HG03565 (cell line): ENCODE results near the gene GRM4.

ENCODE experiments used
- ATAC-seq: cut with Tn5 transposase; IDR thresholded peaks from one replicate; pipeline ENCODE4 v1.9.1; 2021; ENCODE audit warnings: mild to moderate bottlenecking, moderate library complexity; ENCODE audit not compliant: unreplicated experiment

GRM4 gene

DNA sequence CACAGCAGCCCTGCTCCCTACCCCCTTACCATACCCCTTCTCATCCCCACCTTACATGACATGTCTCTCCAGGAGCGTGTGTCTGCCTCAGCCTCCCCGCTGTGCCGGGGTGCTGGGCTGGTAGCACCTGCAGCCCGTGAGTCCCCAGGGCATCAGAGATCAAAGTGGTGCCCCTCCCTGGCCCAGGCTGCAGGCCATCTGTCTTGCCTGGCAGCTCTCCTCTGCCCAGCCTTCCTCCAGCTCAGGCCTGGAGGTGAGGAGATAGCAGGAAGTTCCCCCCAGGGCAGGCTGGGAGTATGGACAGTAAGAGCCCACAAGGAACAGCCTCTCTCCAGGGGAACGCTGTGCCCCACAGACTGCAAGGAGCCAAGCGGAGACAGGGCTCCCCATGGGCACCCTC, 35.3 kb downstream of the GRM4 start:
- no peak for ATAC-seq

DNA sequence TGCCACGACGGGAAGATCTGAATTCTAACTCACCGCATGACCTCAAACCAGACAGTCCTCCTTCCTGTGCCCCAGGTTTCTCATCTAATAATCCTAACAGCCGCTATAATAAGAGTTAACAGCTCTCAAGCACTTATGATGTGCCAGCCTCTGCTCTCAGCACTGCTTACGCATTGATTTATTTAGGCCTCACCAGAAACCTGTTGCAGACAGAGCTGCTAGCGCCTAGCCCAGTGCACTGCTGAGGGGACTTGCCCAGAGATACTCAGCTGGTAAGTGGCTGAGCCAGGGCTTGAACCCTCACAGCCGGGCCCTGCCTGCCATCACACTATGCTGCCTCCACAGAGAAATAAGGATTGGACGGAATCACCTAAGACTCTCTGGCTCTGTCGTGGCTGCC, 37.7 kb downstream of the GRM4 start:
- ATAC-seq: no peak

DNA sequence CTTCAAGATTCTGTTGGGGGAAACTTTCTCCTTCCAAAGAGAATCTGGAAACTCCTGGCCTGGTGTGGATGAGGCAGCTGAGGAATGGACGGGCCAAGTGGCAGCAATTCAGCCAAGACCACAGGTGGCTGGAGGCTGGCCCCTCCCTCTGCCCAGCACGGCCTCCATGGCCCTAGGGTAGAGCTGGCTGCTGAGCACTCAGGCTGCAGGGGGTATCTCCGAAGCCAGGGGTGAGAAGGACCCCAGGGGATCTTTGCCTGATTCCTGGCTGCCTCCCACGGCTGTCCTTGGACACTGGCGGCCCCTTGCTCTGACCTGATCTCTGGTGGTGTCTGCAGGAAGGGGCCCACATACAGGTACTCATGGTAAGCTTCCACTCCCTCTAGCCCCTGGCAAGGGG, 39.0 kb downstream of the GRM4 start:
- no peak for ATAC-seq

DNA sequence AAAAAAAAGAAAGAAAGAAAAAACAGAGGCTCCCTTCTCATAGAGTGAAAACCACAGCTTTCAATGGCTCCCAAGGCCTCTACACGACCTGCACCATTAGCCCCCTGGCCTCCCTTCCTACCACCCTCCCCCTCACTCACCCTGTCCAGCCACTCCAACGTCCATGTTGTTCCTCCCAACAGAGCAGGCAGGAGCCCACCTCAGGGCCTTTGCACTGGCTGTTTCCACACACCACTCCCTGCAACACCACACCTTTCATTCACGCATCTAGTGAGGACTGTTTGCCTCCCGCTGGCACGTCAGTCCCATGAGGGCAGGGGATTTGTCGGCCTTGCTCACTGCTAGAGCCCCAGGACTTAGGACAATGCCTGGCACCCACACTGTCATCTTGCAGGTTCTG, 39.5 kb downstream of the GRM4 start:
- no peak for ATAC-seq

DNA sequence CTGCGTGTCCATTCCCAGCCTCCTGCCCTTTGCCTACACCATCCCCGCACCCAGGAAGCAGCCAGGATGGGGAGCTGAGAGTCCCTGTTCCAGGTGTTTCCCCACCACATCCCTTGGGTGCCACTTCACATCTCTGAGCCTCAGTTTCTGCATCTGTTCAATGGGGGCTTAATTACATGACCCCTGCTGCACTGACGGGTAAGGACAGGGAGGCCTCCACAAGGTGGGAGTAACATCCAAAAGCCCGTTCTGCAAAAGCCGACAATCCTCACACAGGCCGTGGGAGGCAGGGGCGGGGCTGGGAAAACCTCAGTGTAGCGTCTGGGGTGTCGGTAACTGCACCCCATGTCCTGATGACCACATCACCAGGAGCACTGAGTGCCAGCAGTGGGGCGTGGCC, 41.3 kb downstream of the GRM4 start:
- ATAC-seq: no peak

DNA sequence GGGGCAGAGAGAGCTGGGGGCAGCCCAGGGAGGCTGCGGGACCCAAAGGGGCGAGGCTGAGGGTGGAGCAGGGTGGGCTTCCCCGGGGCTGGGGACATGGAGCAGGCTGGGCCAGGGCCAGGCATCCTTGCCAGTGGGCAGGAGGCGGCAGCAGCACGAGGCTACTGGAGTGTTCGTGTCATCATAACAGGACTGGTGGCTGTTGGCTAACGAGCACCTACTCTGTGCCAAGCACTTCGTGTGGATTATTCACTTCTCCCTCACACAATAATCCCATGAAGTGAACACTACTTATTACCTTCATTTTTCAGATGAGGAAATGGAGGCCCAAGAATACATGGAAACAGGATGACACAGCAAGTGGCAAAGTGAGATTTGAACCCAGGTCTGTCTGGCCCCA, 41.7 kb downstream of the GRM4 start:
- ATAC-seq: no peak

DNA sequence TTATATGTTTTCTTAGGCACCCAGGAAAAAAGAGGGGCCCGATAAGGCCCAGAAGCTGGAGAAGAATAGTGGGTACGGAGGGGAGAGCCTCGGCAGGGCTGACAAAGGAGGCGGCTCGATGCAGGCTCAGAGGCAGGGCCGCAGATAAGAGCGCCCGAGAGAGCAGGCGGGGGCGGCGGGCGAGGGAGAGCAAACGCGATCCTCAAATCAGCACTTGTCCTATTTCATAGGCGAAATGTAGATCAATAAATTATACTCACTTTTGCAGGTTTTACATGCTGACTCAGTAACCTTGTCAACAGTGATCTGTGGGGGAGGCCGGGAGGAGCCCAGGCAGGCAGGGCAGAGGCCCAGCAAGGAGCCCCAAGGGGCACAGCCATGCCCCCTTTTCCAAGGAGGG, 42.6 kb downstream of the GRM4 start:
- ATAC-seq: no peak

DNA sequence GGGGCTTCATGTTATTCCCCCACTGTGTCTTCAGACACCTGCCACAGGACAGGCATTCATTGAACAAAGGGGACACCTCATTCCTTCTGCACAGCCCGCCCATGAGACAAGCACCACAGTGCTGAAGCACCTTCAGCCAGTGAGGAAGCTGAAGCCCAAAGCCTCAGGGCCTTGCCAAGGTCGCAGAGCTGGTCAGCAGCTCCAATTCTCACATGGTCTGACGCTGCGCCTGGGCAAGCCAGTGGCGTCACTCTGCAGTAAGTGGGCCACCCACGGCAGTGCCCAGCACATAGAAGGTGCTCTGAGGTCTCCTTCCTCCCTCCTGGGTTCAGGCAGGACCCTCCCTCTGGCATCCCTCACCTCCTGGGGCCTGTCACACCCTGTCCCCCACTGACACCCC, 43.2 kb downstream of the GRM4 start:
- no peak for ATAC-seq

DNA sequence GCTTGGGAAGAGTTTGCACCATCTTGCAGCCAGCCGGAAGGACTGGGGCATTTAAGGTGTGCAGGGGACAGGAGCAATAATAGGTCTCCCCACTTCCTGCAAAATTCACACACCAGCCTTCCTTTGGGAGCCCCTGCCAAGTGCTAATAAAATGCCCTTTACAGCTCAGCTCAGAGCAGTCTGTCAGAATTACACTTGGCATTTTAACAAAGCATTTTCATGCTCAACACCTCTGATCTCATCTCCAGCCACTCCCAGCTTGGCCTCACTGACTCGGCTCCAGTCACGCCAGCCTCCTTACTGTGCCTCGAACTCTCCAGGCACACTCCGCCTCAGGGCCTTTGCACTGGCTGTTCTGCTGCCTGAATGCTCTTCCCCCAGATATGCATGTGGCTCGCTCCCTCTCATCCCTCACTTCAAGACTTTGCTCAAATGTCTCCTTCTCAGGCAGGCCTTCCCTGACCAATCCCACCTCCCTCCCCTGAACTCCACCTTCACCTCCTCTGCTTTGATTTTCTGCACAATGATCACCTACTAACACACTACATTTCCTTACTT, 43.7 kb downstream of the GRM4 start:
- ATAC-seq: no peak

DNA sequence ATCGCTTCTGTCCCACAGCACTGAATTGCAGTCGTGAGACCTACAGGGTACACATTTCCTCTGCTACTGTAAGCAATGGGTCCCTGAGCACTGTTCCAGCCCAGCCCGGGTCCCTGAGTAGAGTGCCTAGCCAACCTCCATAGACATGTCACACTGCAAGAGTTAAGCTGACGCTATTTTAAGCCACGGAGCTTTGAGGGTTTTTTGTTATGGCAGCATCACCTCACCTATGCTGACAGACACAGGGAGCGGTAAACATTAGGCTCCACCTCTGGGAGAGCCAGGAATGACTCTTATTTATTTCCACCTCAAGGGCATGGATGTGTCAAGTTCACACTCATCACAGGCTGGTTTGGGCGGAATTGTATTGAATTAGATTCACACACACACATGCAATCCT, 45.1 kb downstream of the GRM4 start:
- no peak for ATAC-seq

DNA sequence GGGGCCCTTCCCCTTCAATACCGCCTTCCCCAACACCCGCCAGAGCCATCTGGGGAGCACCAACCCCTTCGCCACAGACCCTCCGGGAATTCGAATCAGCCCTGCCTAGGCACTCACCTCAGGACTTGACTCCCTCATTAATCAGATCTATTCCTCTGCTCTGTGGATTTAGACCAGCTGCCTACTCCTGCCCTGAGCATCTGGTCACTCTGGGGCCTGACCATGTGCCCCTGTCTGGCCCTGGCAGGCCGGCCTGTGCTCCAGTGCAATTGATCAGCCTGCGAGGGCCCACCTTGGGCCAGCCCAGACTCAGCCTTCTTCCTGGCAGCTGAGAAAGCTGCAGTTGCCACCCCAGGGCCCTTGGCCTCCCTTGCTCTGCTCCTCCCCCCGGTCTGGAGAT, 46.0 kb downstream of the GRM4 start:
- ATAC-seq: no peak

DNA sequence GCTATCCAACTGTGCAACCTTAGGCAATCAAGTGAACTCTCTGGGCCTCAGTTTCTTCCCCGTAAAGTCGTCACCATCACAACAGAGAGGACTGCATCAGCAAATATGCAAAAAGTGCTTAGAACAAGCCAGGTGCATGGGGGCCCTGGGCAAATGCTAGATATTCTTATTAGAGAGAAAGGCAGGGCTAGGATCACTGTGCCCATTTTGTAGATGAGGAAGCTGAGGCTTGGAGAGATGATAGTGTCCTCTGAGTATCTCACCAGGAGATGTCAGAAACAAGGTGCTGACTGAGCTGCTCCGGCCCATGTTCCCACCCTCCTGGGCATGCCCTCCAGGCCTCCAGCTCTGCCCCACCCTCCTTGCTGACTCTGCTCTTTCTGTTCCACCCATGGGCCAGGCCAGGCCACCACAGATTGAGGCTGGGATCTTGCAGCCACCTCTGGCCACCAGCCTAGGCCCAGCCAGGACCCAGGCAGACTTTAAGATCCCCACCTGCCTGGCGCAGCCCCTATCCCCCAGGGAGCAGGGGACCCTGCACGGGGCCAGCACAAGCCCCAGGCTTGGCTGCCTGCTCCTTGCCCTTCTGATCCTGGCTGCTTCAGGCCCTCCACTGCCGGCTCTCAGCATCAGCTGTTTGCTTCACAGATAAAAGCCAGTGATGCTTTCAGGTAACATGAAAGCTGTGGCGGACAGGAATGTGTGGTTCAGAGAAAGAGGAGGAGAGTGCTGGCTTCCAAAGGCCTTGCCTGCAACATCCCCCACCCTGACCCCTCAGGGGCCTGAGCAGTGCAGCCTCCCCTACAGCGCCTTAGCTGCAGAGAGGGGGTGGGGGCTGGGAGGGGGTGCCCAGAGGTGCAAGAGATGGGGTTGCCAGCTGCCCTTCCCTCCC, 47.6 kb downstream of the GRM4 start:
- no peak for ATAC-seq

DNA sequence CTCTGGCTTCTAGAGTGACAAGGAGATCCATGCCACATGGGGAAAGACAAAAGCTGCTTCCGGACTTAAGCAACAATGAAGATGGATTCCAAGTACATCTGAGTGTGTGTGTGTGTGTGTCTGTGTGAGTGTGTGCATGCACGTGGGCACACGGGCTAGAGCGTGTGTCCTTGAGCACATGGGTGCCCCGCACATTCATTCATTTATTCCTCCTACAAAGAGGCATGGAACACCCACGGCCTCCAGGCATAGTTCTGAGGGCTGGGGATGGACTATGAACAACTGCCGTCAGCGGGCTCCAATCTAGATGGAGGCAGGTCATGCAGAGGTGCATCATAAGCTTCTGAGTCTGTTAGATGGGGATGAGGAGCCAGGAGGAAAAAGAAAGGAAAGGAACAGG, 49.1 kb downstream of the GRM4 start:
- no peak for ATAC-seq

DNA sequence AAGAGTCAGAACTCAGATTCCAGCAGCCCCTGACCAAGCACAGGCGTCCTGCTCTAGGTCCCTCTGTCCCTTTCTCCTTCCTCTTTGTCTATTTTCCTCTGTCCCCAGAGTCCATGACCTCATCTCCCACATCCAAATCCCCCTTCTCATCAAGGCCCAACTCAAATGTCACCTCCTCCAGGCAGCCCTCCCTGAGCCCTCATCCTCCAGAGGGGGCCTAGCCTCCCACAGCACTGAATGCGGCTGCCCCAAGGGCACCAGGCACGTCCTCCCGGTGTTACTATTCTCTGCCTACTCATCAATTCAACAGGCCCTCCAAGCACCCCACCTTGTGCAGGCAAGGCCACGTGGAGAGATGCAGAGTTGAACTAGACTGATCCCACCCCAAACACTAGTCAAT, 49.7 kb downstream of the GRM4 start:
- ATAC-seq: no peak

DNA sequence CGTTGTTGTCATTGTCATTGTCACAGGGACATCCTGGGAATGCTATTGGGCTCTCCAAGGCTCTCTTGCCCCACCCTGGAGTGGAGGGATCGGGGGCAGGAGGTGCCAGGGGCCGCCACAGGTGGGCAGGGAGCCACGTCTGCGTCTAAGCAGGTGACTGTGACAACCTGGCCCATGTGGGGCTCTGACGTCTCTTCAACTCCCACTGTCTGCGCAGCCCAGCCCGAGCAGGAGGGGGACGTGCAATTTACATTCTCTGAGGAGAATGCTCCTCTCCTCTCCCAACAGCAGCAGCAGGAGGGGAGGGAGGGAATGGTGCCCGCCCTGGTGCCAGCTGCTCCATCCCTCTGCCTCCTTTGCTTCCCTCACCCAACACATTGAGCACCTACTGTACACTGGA, 50.1 kb downstream of the GRM4 start:
- no peak for ATAC-seq

DNA sequence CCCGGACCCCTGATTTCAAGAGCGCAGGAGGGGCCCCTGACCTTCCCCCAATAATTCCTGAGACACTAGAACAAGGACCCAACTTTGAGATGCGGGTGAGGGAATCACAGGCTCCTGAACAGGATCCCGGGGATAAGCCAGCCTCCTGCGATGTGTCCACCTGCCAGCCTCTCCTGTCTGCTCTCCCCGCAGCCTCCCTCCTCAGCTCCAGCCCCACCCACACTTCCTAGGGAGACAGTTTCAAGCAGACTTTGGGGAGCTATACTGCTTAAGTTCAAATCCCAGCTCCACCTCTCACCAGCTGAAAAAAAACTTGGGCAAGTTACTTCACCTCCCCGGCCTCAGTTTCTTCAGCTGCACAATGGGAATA, 50.8 kb downstream of the GRM4 start:
- no peak for ATAC-seq

DNA sequence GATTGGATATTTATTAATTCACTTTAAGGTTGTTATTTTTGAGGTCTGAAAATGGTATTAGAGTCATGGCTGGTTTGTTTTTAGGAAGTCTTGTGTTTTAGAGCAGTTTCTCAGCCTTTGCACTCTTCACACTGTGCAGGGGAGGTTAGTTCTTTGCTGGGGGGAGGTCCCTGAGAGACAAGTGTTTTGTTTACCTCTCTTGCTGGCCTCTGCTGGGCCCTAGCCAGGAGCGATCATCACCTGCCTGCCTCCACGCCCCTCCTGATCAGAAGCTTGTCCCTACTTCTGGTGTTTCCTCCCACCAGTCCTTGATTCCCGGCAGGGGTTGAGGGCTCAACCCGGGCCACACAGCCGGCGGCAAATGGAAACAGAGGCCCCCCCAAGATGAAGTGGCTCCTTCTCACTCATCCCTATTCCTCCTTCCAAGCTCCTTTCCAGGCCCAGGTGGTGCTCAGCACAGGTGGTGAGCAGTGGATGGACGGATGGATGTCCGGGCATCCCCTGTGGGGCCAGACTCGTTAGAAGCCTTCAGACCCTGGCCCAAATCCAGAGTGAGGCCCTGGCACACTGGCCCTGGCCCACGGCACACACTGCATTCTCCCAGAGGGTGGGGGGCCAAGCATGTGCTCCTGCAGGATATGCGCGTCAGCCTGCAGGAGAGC, 51.3 kb downstream of the GRM4 start:
- no peak for ATAC-seq

DNA sequence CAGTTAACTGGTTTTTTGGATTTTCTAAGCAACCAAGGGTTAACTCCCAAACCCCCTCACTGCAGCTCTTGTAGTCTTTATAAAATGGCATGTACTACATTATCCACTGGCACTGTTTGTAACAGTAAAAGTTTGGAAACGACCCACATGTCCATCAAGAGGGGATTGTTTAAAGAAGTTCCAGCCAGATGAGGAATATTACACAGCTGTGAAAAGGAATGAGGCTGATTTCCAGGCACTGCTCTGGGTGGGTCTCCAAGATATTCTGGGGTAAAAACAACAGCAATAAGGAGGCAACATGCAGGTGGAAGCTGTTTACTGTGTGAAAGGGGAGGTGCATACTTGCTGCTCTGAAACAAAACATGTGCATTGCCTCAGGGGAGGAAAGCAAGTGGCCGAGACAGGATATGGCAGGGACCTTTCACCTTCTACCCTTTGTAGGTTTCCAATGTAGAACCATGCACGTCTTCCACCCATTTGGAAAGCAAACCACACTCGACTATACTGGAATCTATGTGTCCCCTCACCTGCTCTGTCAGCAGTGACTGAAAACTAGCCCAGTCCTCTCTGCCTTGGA, 51.9 kb downstream of the GRM4 start:
- no peak for ATAC-seq

DNA sequence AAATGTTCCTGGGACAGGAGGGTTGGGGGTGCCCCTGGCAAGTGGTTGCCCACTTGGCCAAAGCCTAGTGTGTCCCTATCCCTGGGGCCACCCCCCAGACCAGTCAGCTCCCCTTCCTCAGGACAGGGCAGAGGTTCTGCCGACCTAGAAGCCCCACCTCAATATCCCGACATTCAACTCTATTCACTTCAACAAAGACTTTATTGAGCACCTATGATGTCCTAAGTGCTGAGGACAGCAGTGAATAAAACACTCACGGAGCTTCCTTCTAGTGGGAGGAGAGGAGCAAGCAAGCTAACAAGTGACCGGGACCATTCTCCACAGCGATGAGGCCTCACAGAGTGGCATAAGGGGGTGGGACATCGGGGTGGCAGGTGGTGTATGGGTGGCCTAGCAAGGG, 52.7 kb downstream of the GRM4 start:
- ATAC-seq: no peak

DNA sequence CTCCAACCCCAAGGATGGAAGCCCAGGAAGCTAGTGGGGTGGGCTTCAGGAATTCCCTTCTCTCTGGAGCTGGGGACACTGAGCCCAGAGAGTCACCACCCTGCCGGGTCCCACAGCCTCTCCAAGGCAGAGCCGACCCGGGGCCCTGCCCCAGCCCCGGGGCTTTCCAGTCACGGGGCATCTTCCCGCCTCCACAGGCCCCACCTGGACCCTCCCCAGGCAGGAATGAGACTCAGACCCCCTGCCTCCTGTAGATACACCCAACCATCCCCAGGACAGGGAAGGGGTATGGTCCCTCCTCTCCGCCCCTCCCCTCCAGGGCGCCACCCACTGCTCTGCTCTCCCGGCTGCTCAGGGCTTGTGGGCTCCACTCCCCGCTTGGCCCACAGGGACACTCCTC, 53.3 kb downstream of the GRM4 start:
- no peak for ATAC-seq

DNA sequence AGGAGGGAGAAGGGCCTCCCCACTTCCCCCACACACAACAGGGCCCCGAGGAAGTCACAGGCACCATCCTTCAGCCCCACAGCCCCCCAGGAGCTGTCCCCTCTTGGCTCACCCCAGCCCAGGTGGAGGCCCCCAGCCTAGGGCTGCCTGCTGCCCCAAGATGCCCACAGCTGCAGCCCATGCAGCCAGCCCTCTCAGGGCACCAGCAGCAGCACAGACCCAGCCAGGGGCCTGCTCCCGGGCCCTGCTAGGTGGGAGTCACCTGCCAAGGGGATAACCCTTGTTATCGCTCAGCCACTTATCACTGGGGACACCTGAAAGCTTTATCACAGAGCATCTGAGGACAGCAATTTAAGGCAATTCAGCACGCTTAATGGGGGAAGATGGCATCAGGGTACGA, 55.0 kb downstream of the GRM4 start:
- no peak for ATAC-seq

DNA sequence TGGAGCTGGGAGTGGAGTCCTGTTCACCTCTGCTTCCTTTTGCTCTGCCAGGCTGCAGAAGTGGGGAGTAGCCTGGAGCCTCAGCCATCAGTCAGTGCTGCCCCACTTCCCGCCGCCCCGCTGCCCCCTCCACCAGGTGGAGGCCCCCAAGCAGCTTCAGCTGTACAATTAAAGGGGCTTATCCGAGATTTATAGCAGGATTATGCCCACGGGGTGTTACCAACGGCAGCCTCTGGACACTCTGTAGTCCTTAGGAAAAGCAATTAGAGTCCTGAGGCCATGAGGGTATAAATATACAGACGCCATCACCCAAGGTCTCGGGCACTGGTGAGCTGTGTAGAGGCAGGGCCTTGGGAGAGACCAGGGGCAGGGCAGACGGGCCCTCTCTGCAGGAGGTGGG, 55.4 kb downstream of the GRM4 start:
- no peak for ATAC-seq
